Astrocyte (in vitro differentiated cells and primary cell): ENCODE measurements around the gene CDC42BPA.

ENCODE experiments used
- CTCF ChIP-seq: IDR thresholded peaks from 2 replicates; pipeline ENCODE4 v1.5.1; 2011; ENCODE audit warnings: low read depth, mild to moderate bottlenecking, inconsistent platforms, low read length, moderate library complexity; ENCODE audit not compliant: insufficient read depth
- EZH2 ChIP-seq: IDR thresholded peaks from 2 replicates; pipeline ENCODE4 v1.6.1; 2012; ENCODE audit warnings: mild to moderate bottlenecking, low read length, inconsistent platforms; ENCODE audit not compliant: insufficient read depth

- TF ChIP-seq CTCF (no peak), EZH2 (no peak)
Measured at GRCh38 chr1:227295609-227296008, 22.7 kb downstream of the CDC42BPA start.
